Kidney (tissue), 14 donors: Measurements from ENCODE around the gene PDSS2. TPM values are rescaled to one million over a fixed set of nuclear protein-coding genes. Genes with fewer than 3 reads are reported as not detected.
A peak's percentile ranks its signal among the peaks of the same experiment; 100 is the strongest.

Experiments
- DNase-seq, 5 donors: peaks; one replicate each; pipeline ENCODE4 v3.0.0-alpha.2; 2013 to 2020
- FAIRE-seq: peaks from 2 replicates; lab custom pipeline; 2012; peaks lifted over from hg19 to GRCh38; lab: Jason Lieb, UNC
- H3K27ac ChIP-seq, 2 donors: one replicate each; pipeline ENCODE4 v1.7.0; 2013; ENCODE audit warnings: low read depth in 2 of 2, low read length in 2 of 2, inconsistent platforms in 1 of 2
- H3K27me3 ChIP-seq: one replicate; pipeline ENCODE4 v1.7.1; 2013; ENCODE audit warnings: low read length, inconsistent platforms; ENCODE audit not compliant: control insufficient read depth, insufficient read depth
- H3K36me3 ChIP-seq, 3 donors: one replicate each; pipeline versions ENCODE4 v1.7.0 to v1.7.1; 2013; ENCODE audit warnings: low read length in 3 of 3, control low read depth in 1 of 3, inconsistent platforms in 1 of 3; ENCODE audit not compliant: insufficient read depth in 3 of 3, control insufficient read depth in 2 of 3
- H3K4me1 ChIP-seq, 3 donors: one replicate each; pipeline versions ENCODE4 v1.7.0 to v1.7.1; 2013; ENCODE audit warnings: low read length in 3 of 3, inconsistent platforms in 1 of 3, low read depth in 1 of 3; ENCODE audit not compliant: control insufficient read depth in 2 of 3, insufficient read depth in 2 of 3
- H3K4me3 ChIP-seq, 3 donors: one replicate each; pipeline versions ENCODE4 v1.7.0 to v1.8.1; 2013; ENCODE audit warnings: low read length in 3 of 3, control low read depth in 1 of 3, inconsistent platforms in 1 of 3
- H3K9ac ChIP-seq, 3 donors: one replicate each; pipeline versions ENCODE4 v1.7.0 to v1.7.1; 2013; ENCODE audit warnings: low read length in 3 of 3, control low read depth in 1 of 3, inconsistent platforms in 1 of 3
- H3K9me3 ChIP-seq, 3 donors: one replicate each; pipeline versions ENCODE4 v1.7.0 to v1.7.1; 2013; ENCODE audit warnings: low read length in 3 of 3, control low read depth in 1 of 3, inconsistent platforms in 1 of 3; ENCODE audit not compliant: control insufficient read depth in 2 of 3, insufficient read depth in 1 of 3
- CTCF ChIP-seq: IDR thresholded peaks from 3 replicates; pipeline ENCODE4 v1.5.1; 2012; ENCODE audit warnings: mild to moderate bottlenecking, moderate library complexity, borderline replicate concordance; ENCODE audit not compliant: insufficient read depth; ENCODE audit errors: extremely low read depth
- intact Hi-C: fragments of 100-400 bp; cut with DNase I; formaldehyde crosslinking; loops from one replicate; pipeline ENCODE4 v1.11.1; 2022
- polyA plus RNA-seq: library from polyadenylated mRNA; stranded (reverse); fragments of 350-450 nt; fragmentation: Illumina TruSeq; extraction: RNeasy Lipid Tissue Mini Kit (QIAGEN cat#74804); gene quantifications from one replicate; pipeline ENCODE4 v1.2.3, GENCODE V29; 2014; ENCODE audit warnings: low read depth, low replicate concordance; ENCODE audit not compliant: insufficient read depth
- total RNA-seq: library from RNA; stranded (reverse); fragmentation: NEBNext Ultra II Directional; extraction: Animal tissue kit (Norgen Biotek cat#: 25700); gene quantifications from one replicate; pipeline ENCODE4 v1.2.1, GENCODE V29; 2021
- donor health status: control.
- donor health status: control.
- donor health status: control.
- donor health status: control.
- donor health status: control.
- donor health status: DM: yes; HTN: yes; CAD: no.
- donor health status: Normal renal cell carcinoma (clear cell type).

The PDSS2 gene
- total and polyA plus RNA-seq, 2 donors from 2014 or later: 16.4 to 20.7 TPM

GRCh38 chr6:107116931-107117330 lies 342.4 kb downstream of the PDSS2 start:
- H3K27me3 ChIP-seq: no peaks in the 10 kb centered on the region
- H3K9ac ChIP-seq: peak overlapping the region in 1 of 3 donors; percentile 29
- FAIRE-seq (no peak), DNase-seq (no peak)
- H3K4me3 ChIP-seq: no peak overlapping the region
- H3K36me3 ChIP-seq: no peaks in the 10 kb centered on the region
- intact Hi-C loops: no loop called here
- H3K4me1 ChIP-seq: peaks cover 0 to 7% (median 5%) of the 10 kb centered on the region in 3 donors
- H3K27ac ChIP-seq: no peak overlapping the region
- no peaks in the 10 kb centered on the region for H3K9me3 ChIP-seq
- TF ChIP-seq CTCF: no peak

GRCh38 chr6:107116328-107116892 lies 343.0 kb downstream of the PDSS2 start:
- no peak for TF ChIP-seq CTCF
- Histone ChIP-seq H3K4me3 (peak overlapping the region; percentile 47 to 63 (median 60)), H3K36me3 (no peaks in the 10 kb centered on the region), H3K9me3 (no peaks in the 10 kb centered on the region), H3K27me3 (no peaks in the 10 kb centered on the region), H3K27ac (peak overlapping the region; percentile 51 to 72), H3K9ac (peak overlapping the region in 2 of 3 donors; percentile 29 to 44), H3K4me1 (peaks cover 0 to 7% (median 5%) of the 10 kb centered on the region in 3 donors)
- no peak for FAIRE-seq
- intact Hi-C loops: no loop called here
- DNase-seq: peak in 4 of 5 donors; percentile 72 to 87 (median 79)

- Histone ChIP-seq H3K4me1 (peaks cover 0 to 7% (median 5%) of the 10 kb centered on the region in 3 donors), H3K27me3 (no peaks in the 10 kb centered on the region), H3K36me3 (no peaks in the 10 kb centered on the region), H3K9me3 (no peaks in the 10 kb centered on the region), H3K9ac (peak overlapping the region; percentile 16 to 44 (median 29)), H3K4me3 (peak overlapping the region; percentile 47 to 63 (median 60)), H3K27ac (peak overlapping the region; percentile 51 to 72)
- no peak for FAIRE-seq
- TF ChIP-seq CTCF: no peak
- intact Hi-C loops: no loop called here
- peak; percentile 78 to 88 (median 86) for DNase-seq
These were observed 343.6 kb downstream of the PDSS2 start for GRCh38 chr6:107115695-107116327.
